PFSK-1 (cell line): ENCODE results near the gene CASQ1.

Source experiments
- POLR2AphosphoS5 ChIP-seq: IDR thresholded peaks from 2 replicates; pipeline ENCODE4 v1.6.1; 2012; ENCODE audit warnings: low read depth, mild to moderate bottlenecking, control low read depth, low read length, moderate library complexity
- REST ChIP-seq, 2 experiments: IDR thresholded peaks; 2 replicates each; pipeline versions ENCODE4 v1.6.1 to v1.8.0; 2011 to 2012; ENCODE audit warnings: low read depth in 2 of 2, low read length in 2 of 2, control low read depth in 1 of 2, inconsistent platforms in 1 of 2, mild to moderate bottlenecking in 1 of 2, moderate library complexity in 1 of 2; ENCODE audit not compliant: insufficient read depth in 1 of 2
- SIN3A ChIP-seq: IDR thresholded peaks from 2 replicates; pipeline ENCODE4 v1.6.1; 2012; ENCODE audit warnings: mild to moderate bottlenecking, low read length, moderate library complexity, borderline replicate concordance; ENCODE audit not compliant: insufficient read depth
- TAF1 ChIP-seq: IDR thresholded peaks from 2 replicates; pipeline ENCODE4 v1.6.1; 2012; ENCODE audit warnings: low read length, control low read depth, borderline replicate concordance; ENCODE audit not compliant: insufficient read depth

DNA sequence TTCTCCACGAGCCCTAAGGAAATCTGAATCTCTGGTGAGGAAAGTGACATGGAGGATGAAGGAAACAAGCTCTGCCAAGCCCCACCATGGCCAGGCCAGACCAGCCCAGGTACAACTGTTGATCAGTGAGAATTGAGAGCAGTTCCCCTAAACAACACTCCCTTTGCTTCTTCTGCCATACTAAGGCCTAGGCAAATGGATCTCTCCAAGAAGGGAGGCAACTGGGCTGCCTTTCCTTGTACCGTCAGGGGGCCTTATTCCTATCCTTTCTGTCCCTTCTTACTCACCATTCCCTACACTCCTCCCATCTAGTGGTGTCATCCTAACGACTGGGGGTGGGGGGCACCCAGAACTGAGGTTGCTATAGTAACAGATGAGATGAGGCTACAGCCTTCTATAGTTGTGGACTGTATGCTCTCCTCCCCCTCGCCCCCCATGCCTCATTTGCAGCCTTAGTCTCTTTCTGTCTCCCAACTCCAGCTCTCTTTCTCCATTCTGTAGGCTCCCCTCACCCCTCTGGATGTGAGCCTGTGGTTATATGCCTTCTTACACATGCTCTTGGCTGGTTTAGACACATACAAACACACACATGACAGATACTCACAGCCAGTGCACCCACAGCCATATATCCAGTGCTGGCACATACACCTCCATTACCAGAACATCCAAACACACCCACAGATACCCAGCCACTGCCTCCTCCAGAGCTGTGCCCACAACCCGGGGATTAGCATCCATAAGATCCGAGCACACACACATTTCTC is 18.4 kb downstream of the CASQ1 start:
- TF ChIP-seq TAF1 (no peak), POLR2AphosphoS5 (peak; percentile 43; the same call in 1 of the 2 replicates), SIN3A (no peak), REST (IDR thresholded peaks at IDR 0.05; ENCODE audit: insufficient read depth in 1 of 2, low read depth in 2 of 2, low read length in 2 of 2) (no peak)
